K562 (cell line): ENCODE measurements around the gene FHIT. TPM values are rescaled to one million over a fixed set of nuclear protein-coding genes. Genes with fewer than 3 reads are reported as not detected.

Experiments used
- ATAC-seq: fragments of 200-7000 bp; cut with Tn5 transposase; 3 replicates; pipeline ENCODE4 v1.9.1; 2020; ENCODE audit warnings: moderate library complexity
- BruUV-seq: library from RNA; stranded (reverse); fragments of 400-500 nt; replicated peaks from 2 replicates; lab custom pipeline; 2021; lab: Mats Ljungman, UMichigan
- CTCF ChIA-PET: fragments of 300-600 bp; formaldehyde crosslinking; extraction: SDS; loops from one replicate; lab custom pipeline; 2021; ENCODE audit warnings: low intra/inter-chr PET ratio; lab: Yijun Ruan, JAX
- POLR2A ChIA-PET: fragments of 300-600, 350-650 bp; sonication (Branson Sonifier 250); formaldehyde crosslinking; extraction: SDS; loops from one replicate; lab custom pipeline; 2021; ENCODE audit warnings: antibody characterized with exemption, inconsistent platforms; lab: Yijun Ruan, JAX
- DNase-seq, 4 experiments: peaks; one replicate each; pipeline versions ENCODE4 v3.0.0 to v3.0.0-alpha.2; 2011 to 2018; ENCODE audit warnings: low spot score in 3 of 4, mixed read lengths in 3 of 4; ENCODE audit errors: extremely low read depth in 1 of 4
- FAIRE-seq: peaks from 2 replicates; lab custom pipeline; 2011; peaks lifted over from hg19 to GRCh38; lab: Jason Lieb, UNC
- H2AFZ ChIP-seq: 2 replicates; pipeline ENCODE4 v1.6.0; 2011; ENCODE audit warnings: low read depth, low read length, control low read depth, inconsistent platforms
- H3K27ac ChIP-seq: fragments of 200-600 bp; 3 replicates; pipeline ENCODE4 v1.8.0; 2011; ENCODE audit warnings: low read depth, mild to moderate bottlenecking, control low read depth, inconsistent platforms, low read length, moderate library complexity, mixed read lengths; ENCODE audit errors: extremely low read depth
- H3K27me3 ChIP-seq, 2 experiments: fragments of 300-600 bp in 1 of 2; 2 replicates in 1 of 2; 3 replicates in 1 of 2; pipeline versions ENCODE4 v1.6.0 to v1.8.0; 2011; ENCODE audit warnings: inconsistent platforms in 2 of 2, low read length in 2 of 2, mild to moderate bottlenecking in 1 of 2, mixed read lengths in 1 of 2, moderate library complexity in 1 of 2; ENCODE audit not compliant: control insufficient read depth in 2 of 2, insufficient read depth in 2 of 2
- H3K36me3 ChIP-seq: fragments of 300-600 bp; 3 replicates; pipeline ENCODE4 v1.8.0; 2011; ENCODE audit warnings: mild to moderate bottlenecking, low read length, inconsistent platforms; ENCODE audit not compliant: control insufficient read depth, insufficient read depth
- H3K4me1 ChIP-seq, 2 experiments: fragments of 200-600 bp in 1 of 2; replicated peaks in 1 of 2; 2 replicates in 1 of 2; 3 replicates in 1 of 2; pipeline versions ENCODE4 v1.5.1 to v1.8.0; 2011; ENCODE audit warnings: inconsistent platforms in 2 of 2, low read length in 2 of 2, mild to moderate bottlenecking in 1 of 2, mixed read lengths in 1 of 2, moderate library complexity in 1 of 2; ENCODE audit not compliant: control insufficient read depth in 2 of 2, insufficient read depth in 2 of 2
- H3K4me2 ChIP-seq: 2 replicates; pipeline ENCODE4 v1.6.1; 2011; ENCODE audit warnings: low read length, control low read depth, inconsistent platforms, mixed read lengths; ENCODE audit not compliant: insufficient read depth
- H3K4me3 ChIP-seq: fragments of 200-600 bp; sonication (generic), shearing (Covaris generic); 2 replicates; pipeline ENCODE4 v1.5.1; 2016; ENCODE audit warnings: control low read depth, inconsistent platforms
- H3K79me2 ChIP-seq: fragments of 200-600 bp; 3 replicates; pipeline ENCODE4 v1.8.0; 2011; ENCODE audit warnings: low read length, inconsistent platforms; ENCODE audit not compliant: control insufficient read depth, insufficient read depth
- H3K9ac ChIP-seq, 2 experiments: 2 replicates each; pipeline versions ENCODE4 v1.6.0 to v1.6.1; 2011; ENCODE audit warnings: low read depth in 2 of 2, low read length in 2 of 2, control low read depth in 1 of 2, inconsistent platforms in 1 of 2, mild to moderate bottlenecking in 1 of 2, mixed read lengths in 1 of 2; ENCODE audit not compliant: insufficient read depth in 1 of 2
- H3K9me1 ChIP-seq: one replicate; pipeline ENCODE4 v1.6.0; 2011; ENCODE audit warnings: inconsistent platforms, mild to moderate bottlenecking, low read length, moderate library complexity; ENCODE audit not compliant: control insufficient read depth, insufficient read depth
- H3K9me3 ChIP-seq: replicated peaks from 2 replicates; pipeline ENCODE4 v1.5.1; 2011; ENCODE audit warnings: low read depth, low read length, inconsistent platforms; ENCODE audit not compliant: control insufficient read depth, insufficient read depth
- H4K20me1 ChIP-seq: replicated peaks from 2 replicates; pipeline ENCODE4 v1.6.1; 2011; ENCODE audit warnings: low read length, inconsistent platforms, mixed read lengths; ENCODE audit not compliant: control insufficient read depth, insufficient read depth
- CHD7 ChIP-seq: fragments of 200-600 bp; sonication (generic); IDR thresholded peaks from one replicate; pipeline ENCODE4 v1.6.1; 2012; ENCODE audit warnings: mild to moderate bottlenecking, low read depth, low read length, inconsistent platforms
- CREB1 ChIP-seq, 2 experiments: sonication (generic) in 1 of 2; formaldehyde crosslinking in 1 of 2; IDR thresholded peaks; 2 replicates each; pipeline versions ENCODE4 v1.6.1 to v1.8.0; 2012 to 2022; ENCODE audit warnings: inconsistent platforms in 1 of 2, mild to moderate bottlenecking in 1 of 2, missing genetic modification reagents in 1 of 2, moderate library complexity in 1 of 2
- FOS ChIP-seq: IDR thresholded peaks from 3 replicates; pipeline ENCODE4 v1.6.1; 2011; ENCODE audit not compliant: insufficient read length; ENCODE audit errors: extremely low read depth
- SMC3 ChIP-seq: conservative IDR thresholded peaks from 2 replicates; pipeline ENCODE4 v1.6.1; 2011; ENCODE audit warnings: low read depth, low read length, improper control_type of control experiment; ENCODE audit not compliant: insufficient read depth
- WGBS: fragments of 100-300 bp; shearing (Covaris generic); methylation state at CpG from one replicate; pipeline ENCODE4 v1.1.6; 2016; ENCODE audit warnings: low coverage, mixed read lengths; ENCODE audit not compliant: insufficient coverage; ENCODE audit errors: missing lambda C conversion rate; 5-methylcytosine and 5-hydroxymethylcytosine counted together
- in situ Hi-C: fragments of 300-500 bp; cut with MboI; formaldehyde crosslinking; loops from 4 replicates; pipeline ENCODE4 v1.15.0; 2018; ENCODE audit warnings: inconsistent platforms, mixed read lengths
- intact Hi-C: fragments of 100-400 bp; cut with micrococcal nuclease; formaldehyde crosslinking; loops from 2 replicates; pipeline ENCODE4 v1.14.2; 2022
- polyA plus RNA-seq, 8 experiments: library from polyadenylated mRNA; depleted of rRNA in 4 of 8; stranded (reverse) in 5 of 8; unstranded in 3 of 8; fragments of >200 nt; fragmentation: Nextera tagmentation in 2 of 8; fragmentation: Illumina TruSeq in 1 of 8; extraction: Ambion mirVana in 2 of 8; extraction: Trizol in 1 of 8; gene quantifications; 2 replicates each; pipeline versions ENCODE4 v1.2.1 to v1.2.3, GENCODE V29; 2011 to 2014; ENCODE audit warnings: inconsistent platforms in 1 of 8, missing spikeins in 1 of 8
- total RNA-seq, 7 experiments: library from RNA; depleted of rRNA in 6 of 7; stranded (reverse); fragments of >200 nt in 6 of 7; fragmentation: Illumina TruSeq in 2 of 7; extraction: Trizol in 2 of 7; gene quantifications; 2 replicates each; pipeline versions ENCODE4 v1.2.1 to v1.2.3, GENCODE V29; 2011 to 2021; ENCODE audit warnings: low replicate concordance in 1 of 7

FHIT gene
- total and polyA plus RNA-seq, 9 of the 15 experiments (the other 6 are each of a cell fraction or from before 2014, with no cell fraction given), result 1.7 to 9.1 (median 4.3) TPM

GRCh38 chr3:60238550-60238949 lies 1012.7 kb downstream of the FHIT start:
- Histone ChIP-seq H3K27me3 (no peaks in the 10 kb centered on the region), H3K27ac (no peak overlapping the region), H3K4me3 (no peak overlapping the region), H3K36me3 (no peaks in the 10 kb centered on the region), H3K9me1 (no peaks in the 10 kb centered on the region), H3K4me2 (no peak overlapping the region), H4K20me1 (no peaks in the 10 kb centered on the region), H3K4me1 (peaks cover 0 to 9% of the 10 kb centered on the region in 2 experiments; a peak in 3 of 5 replicates), H3K9ac (no peak overlapping the region), H3K9me3 (no peaks in the 10 kb centered on the region), H3K79me2 (no peaks in the 10 kb centered on the region), H2AFZ (no peak overlapping the region)
- ATAC-seq (no peak), FAIRE-seq (no peak), DNase-seq (no peak)
- ChIA-PET POLR2A (no interaction called here), CTCF (no interaction called here)
- BruUV-seq, result no TSS peak
- no peak for TF ChIP-seq CREB1 (IDR thresholded peaks at IDR 0.05)
- no peak for TF ChIP-seq CREB1 (CRISPR knock-in tag; IDR thresholded peaks at IDR 0.05)
- TF ChIP-seq CHD7, result no peak
- no peak for TF ChIP-seq FOS
- no peak for TF ChIP-seq SMC3
- in situ Hi-C loops, result no loop called here
- intact Hi-C loops, result no loop called here
- 63% methylated on average over 2 of the region's 2 CpGs for WGBS
